PC-3 (cell line): Measurements from ENCODE around the gene CSRP3. TPM values are rescaled to one million over a fixed set of nuclear protein-coding genes. Genes with fewer than 3 reads are reported as not detected.

Experiments used
- ATAC-seq: fragments of 200-7000 bp; cut with Tn5 transposase; 2 replicates; pipeline ENCODE4 v1.9.1; 2020; ENCODE audit warnings: mild to moderate bottlenecking, moderate library complexity
- BruUV-seq: library from RNA; stranded (reverse); fragments of 400-500 nt; replicated peaks from 2 replicates; lab custom pipeline; 2021; lab: Mats Ljungman, UMichigan
- CTCF ChIA-PET: fragments of 300-600 bp; sonication (Branson Sonifier 250); formaldehyde crosslinking; loops from one replicate; lab custom pipeline; 2022; ENCODE audit warnings: antibody characterized with exemption; lab: Charles Lee
- POLR2A ChIA-PET: fragments of 300-600 bp; sonication (Branson Sonifier 250); formaldehyde crosslinking; loops from one replicate; lab custom pipeline; 2022; ENCODE audit warnings: antibody characterized with exemption; ENCODE audit not compliant: unreplicated experiment; lab: Charles Lee
- DNase-seq: peaks from one replicate; pipeline ENCODE4 v3.0.0-alpha.2; 2015
- H2AFZ ChIP-seq: fragments of 300-600 bp; sonication (generic); 2 replicates; pipeline ENCODE4 v1.6.0; 2016; ENCODE audit warnings: antibody characterized with exemption, low read length
- H3F3A ChIP-seq: fragments of 300-600 bp; sonication (generic); one replicate; pipeline ENCODE4 v1.6.0; 2017; ENCODE audit warnings: antibody characterized with exemption, low read length, control low read depth, mild to moderate bottlenecking; ENCODE audit not compliant: unreplicated experiment
- H3K27ac ChIP-seq: fragments of 300-600 bp; sonication (generic); 2 replicates; pipeline ENCODE4 v1.5.1; 2016; ENCODE audit warnings: mild to moderate bottlenecking, low read length
- H3K27me3 ChIP-seq: fragments of 300-600 bp; sonication (generic); 2 replicates; pipeline ENCODE4 v1.6.1; 2016; ENCODE audit warnings: low read length, mixed read lengths
- H3K36me3 ChIP-seq: fragments of 300-600 bp; sonication (generic); 2 replicates; pipeline ENCODE4 v1.6.1; 2016; ENCODE audit warnings: low read depth, mixed run types, low read length, mixed read lengths
- H3K4me1 ChIP-seq: fragments of 300-600 bp; sonication (generic); 2 replicates; pipeline ENCODE4 v1.5.1; 2016; ENCODE audit warnings: low read length; ENCODE audit not compliant: insufficient read depth
- H3K4me2 ChIP-seq: fragments of 300-600 bp; sonication (generic); 2 replicates; pipeline ENCODE4 v1.6.0; 2016; ENCODE audit warnings: low read length
- H3K4me3 ChIP-seq: fragments of 300-600 bp; sonication (generic); 2 replicates; pipeline ENCODE4 v1.5.1; 2016; ENCODE audit warnings: mild to moderate bottlenecking, low read length, mixed read lengths
- H3K79me2 ChIP-seq: fragments of 300-600 bp; sonication (generic); 2 replicates; pipeline ENCODE4 v1.6.1; 2017; ENCODE audit warnings: low read length, mixed read lengths
- H3K9ac ChIP-seq: fragments of 300-600 bp; sonication (generic); 2 replicates; pipeline ENCODE4 v1.6.0; 2016; ENCODE audit warnings: mild to moderate bottlenecking, low read length
- H3K9me2 ChIP-seq: fragments of 300-600 bp; sonication (generic); replicated peaks from 2 replicates; pipeline ENCODE4 v1.6.1; 2016; ENCODE audit warnings: mixed run types, low read length, mixed read lengths
- H3K9me3 ChIP-seq: fragments of 300-600 bp; sonication (generic); 2 replicates; pipeline ENCODE4 v1.6.1; 2016; ENCODE audit warnings: low read length, mixed read lengths
- H4K20me1 ChIP-seq: fragments of 300-600 bp; sonication (generic); 2 replicates; pipeline ENCODE4 v1.6.1; 2016; ENCODE audit warnings: low read length, mixed read lengths
- EZH2 ChIP-seq: fragments of 300-600 bp; sonication (generic); IDR thresholded peaks from one replicate; pipeline ENCODE4 v1.6.1; 2017; ENCODE audit warnings: antibody characterized with exemption, mild to moderate bottlenecking, low read length; ENCODE audit not compliant: unreplicated experiment
- EZH2phosphoT487 ChIP-seq: fragments of 300-600 bp; sonication (generic); IDR thresholded peaks from 2 replicates; pipeline ENCODE4 v1.6.1; 2018; ENCODE audit warnings: mild to moderate bottlenecking, antibody characterized with exemption, low read length, borderline replicate concordance
- intact Hi-C: fragments of 100-400 bp; cut with micrococcal nuclease; formaldehyde crosslinking; loops from 2 replicates; pipeline ENCODE4 v1.9.0; 2023
- total RNA-seq: library from RNA; depleted of rRNA; stranded (reverse); fragments of >200 nt; gene quantifications from 2 replicates; pipeline ENCODE4 v1.2.3, GENCODE V29; 2014
- TF ChIP-seq, protein P1 (sequence below): fragments of 300-600 bp; sonication (generic); conservative IDR thresholded peaks from 2 replicates; pipeline ENCODE4 v1.5.1; 2017; ENCODE audit warnings: antibody characterized with exemption, low read depth, mild to moderate bottlenecking, low read length

CSRP3 gene
- total RNA-seq, 1 experiment from 2014 or later: not detected

DNA sequence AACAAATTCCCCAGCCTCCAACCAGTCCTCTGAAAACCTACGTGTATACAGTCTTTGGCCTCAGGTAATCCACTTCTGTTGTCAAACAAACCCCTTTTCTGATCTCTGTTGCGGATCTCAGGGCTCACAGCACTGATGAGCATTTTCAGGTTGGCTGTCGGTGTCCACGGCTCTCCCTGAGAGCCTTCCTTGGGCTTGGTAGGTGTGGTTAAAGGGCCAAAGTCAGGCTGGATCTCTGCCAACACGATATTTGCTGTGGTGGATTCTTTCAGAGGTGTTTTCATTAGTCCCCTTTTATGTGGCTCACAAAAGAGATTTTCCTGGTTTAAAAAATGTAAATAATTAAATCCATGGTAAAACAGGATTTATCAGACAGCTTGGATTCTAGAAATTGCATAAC lies 36.0 kb upstream of the CSRP3 start:
- no peaks in the 10 kb centered on the region for H3K9me2 ChIP-seq
- intact Hi-C loops: no loop called here
- no peaks in the 10 kb centered on the region for H3F3A ChIP-seq
- no TSS peak for BruUV-seq
- peaks cover 36% of the 10 kb centered on the region for H3K36me3 ChIP-seq
- no peaks in the 10 kb centered on the region for H4K20me1 ChIP-seq
- ATAC-seq (no peak), DNase-seq (no peak)
- CTCF ChIA-PET: no interaction called here
- TF ChIP-seq EZH2phosphoT487 (no peak), EZH2 (no peak)
- TF ChIP-seq, protein P1, sequence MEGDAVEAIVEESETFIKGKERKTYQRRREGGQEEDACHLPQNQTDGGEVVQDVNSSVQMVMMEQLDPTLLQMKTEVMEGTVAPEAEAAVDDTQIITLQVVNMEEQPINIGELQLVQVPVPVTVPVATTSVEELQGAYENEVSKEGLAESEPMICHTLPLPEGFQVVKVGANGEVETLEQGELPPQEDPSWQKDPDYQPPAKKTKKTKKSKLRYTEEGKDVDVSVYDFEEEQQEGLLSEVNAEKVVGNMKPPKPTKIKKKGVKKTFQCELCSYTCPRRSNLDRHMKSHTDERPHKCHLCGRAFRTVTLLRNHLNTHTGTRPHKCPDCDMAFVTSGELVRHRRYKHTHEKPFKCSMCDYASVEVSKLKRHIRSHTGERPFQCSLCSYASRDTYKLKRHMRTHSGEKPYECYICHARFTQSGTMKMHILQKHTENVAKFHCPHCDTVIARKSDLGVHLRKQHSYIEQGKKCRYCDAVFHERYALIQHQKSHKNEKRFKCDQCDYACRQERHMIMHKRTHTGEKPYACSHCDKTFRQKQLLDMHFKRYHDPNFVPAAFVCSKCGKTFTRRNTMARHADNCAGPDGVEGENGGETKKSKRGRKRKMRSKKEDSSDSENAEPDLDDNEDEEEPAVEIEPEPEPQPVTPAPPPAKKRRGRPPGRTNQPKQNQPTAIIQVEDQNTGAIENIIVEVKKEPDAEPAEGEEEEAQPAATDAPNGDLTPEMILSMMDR: no peak
- no peaks in the 10 kb centered on the region for H3K9me3 ChIP-seq
- H3K27ac ChIP-seq: no peak overlapping the region
- no peak overlapping the region for H3K4me3 ChIP-seq
- H3K9ac ChIP-seq: no peak overlapping the region
- peaks cover 40% of the 10 kb centered on the region for H3K4me1 ChIP-seq
- H3K79me2 ChIP-seq: peaks cover 46% of the 10 kb centered on the region
- no peak overlapping the region for H2AFZ ChIP-seq
- no peaks in the 10 kb centered on the region for H3K27me3 ChIP-seq
- H3K4me2 ChIP-seq: no peak overlapping the region
- POLR2A ChIA-PET: interaction anchor here (0.6 kb wide), 1 partner anchor 12 kb away, joined by 3 read pairs; no protein-coding TSS in a partner anchor

DNA sequence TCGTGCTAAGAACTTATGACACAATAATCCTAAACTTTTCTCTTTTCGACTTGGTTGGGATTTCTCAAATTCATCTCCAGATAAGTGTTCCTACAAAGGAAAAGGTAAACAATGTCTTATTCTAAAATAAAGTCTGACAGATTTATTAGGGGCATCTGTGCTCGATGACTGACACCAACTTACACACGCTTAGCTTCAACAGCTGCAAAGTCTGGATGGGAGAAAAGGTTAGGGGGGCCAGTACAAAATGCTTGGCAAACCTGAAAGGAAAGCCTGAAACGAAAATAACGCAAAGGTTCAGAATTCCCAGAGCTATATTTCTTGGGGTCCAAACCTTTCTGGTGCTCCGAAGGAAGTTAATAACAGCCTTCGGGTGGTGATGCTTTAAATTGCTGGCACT lies 35.6 kb upstream of the CSRP3 start:
- H3K9me2 ChIP-seq: no peaks in the 10 kb centered on the region
- H3K4me1 ChIP-seq: peaks cover 40% of the 10 kb centered on the region
- DNase-seq: no peak
- no peak overlapping the region for H3K4me2 ChIP-seq
- peaks cover 42% of the 10 kb centered on the region for H3K79me2 ChIP-seq
- H3F3A ChIP-seq: no peaks in the 10 kb centered on the region
- CTCF ChIA-PET: no interaction called here
- BruUV-seq: no TSS peak
- no peak overlapping the region for H2AFZ ChIP-seq
- no peaks in the 10 kb centered on the region for H3K27me3 ChIP-seq
- no peak for ATAC-seq
- no peaks in the 10 kb centered on the region for H4K20me1 ChIP-seq
- H3K9ac ChIP-seq: no peak overlapping the region
- intact Hi-C loops: no loop called here
- no peaks in the 10 kb centered on the region for H3K9me3 ChIP-seq
- H3K27ac ChIP-seq: no peak overlapping the region
- TF ChIP-seq, protein P1: no peak
- TF ChIP-seq EZH2: no peak
- no peak for TF ChIP-seq EZH2phosphoT487
- no peak overlapping the region for H3K4me3 ChIP-seq
- H3K36me3 ChIP-seq: peaks cover 36% of the 10 kb centered on the region
- POLR2A ChIA-PET: interaction anchor here (0.6 kb wide), 1 partner anchor 13 kb away, joined by 3 read pairs; no protein-coding TSS in a partner anchor

DNA sequence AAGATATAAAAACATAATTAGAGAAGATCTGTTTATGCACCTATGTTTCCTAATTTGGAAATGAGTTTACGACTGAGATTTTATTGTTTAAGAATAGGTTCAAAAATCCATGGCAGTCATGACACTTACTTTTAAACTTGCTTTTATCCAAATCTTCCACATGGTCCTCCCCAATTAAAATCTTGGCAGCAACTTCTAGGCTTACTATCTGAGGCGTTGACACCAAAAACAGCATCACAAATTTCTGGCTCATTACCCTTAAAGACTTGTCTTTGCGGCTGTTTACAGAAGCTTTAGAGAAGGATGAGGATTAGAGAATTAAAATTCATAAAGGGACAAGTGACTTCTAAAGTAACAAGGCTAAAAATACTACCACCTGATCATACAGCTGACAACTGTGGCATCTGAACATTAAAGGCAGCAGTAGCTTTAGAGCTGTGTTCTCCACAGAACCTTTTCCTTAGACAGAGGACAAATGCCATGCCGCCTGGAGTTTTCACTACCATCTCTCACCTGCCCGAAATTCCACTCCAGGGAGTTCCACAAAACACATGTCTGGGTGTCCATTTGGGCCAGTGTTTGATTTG lies 32.5 kb upstream of the CSRP3 start:
- Histone ChIP-seq H3K36me3 (peaks cover 59% of the 10 kb centered on the region), H3K4me2 (no peak overlapping the region), H3K4me3 (no peak overlapping the region), H3K9me3 (no peaks in the 10 kb centered on the region), H3K79me2 (peaks cover 22% of the 10 kb centered on the region), H3F3A (no peaks in the 10 kb centered on the region), H3K27me3 (no peaks in the 10 kb centered on the region), H3K27ac (no peak overlapping the region), H3K9me2 (no peaks in the 10 kb centered on the region), H2AFZ (no peak overlapping the region), H4K20me1 (no peaks in the 10 kb centered on the region), H3K4me1 (peaks cover 38% of the 10 kb centered on the region), H3K9ac (no peak overlapping the region)
- DNase-seq (no peak), ATAC-seq (no peak)
- POLR2A ChIA-PET: no interaction called here
- TF ChIP-seq EZH2 (no peak), EZH2phosphoT487 (no peak)
- TF ChIP-seq, protein P1: no peak
- BruUV-seq: no TSS peak
- CTCF ChIA-PET: no interaction called here
- intact Hi-C loops: no loop called here
